HepG2 (cell line): ENCODE results near the gene BICDL2. TPM values are rescaled to one million over a fixed set of nuclear protein-coding genes. Genes with fewer than 3 reads are reported as not detected.

Source experiments
- ATF4 ChIP-seq, 2 experiments: fragments of 450-650 bp in 1 of 2; sonication (generic) in 1 of 2; formaldehyde crosslinking; IDR thresholded peaks; 2 replicates each; pipeline versions ENCODE4 v1.5.0 to v1.8.0; 2020 to 2022; ENCODE audit warnings: mild to moderate bottlenecking in 1 of 2, missing genetic modification reagents in 1 of 2
- HDAC6 ChIP-seq: fragments of 200-600 bp; sonication (generic); IDR thresholded peaks from 2 replicates; pipeline ENCODE4 v1.7.0; 2017; ENCODE audit warnings: mild to moderate bottlenecking, antibody characterized with exemption, low read length, low read depth
- MEIS2 ChIP-seq: sonication (generic); formaldehyde crosslinking; IDR thresholded peaks from 2 replicates; pipeline ENCODE4 v1.9.0; 2021; ENCODE audit warnings: mild to moderate bottlenecking, missing genetic modification reagents
- NFIC ChIP-seq: IDR thresholded peaks from 2 replicates; pipeline ENCODE4 v1.6.1; 2012; ENCODE audit warnings: mild to moderate bottlenecking, low read length, inconsistent platforms
- NRL ChIP-seq: sonication (generic); formaldehyde crosslinking; IDR thresholded peaks from 2 replicates; pipeline ENCODE4 v1.5.0; 2020; ENCODE audit warnings: missing genetic modification reagents, mild to moderate bottlenecking, moderate library complexity, borderline replicate concordance
- POLR2AphosphoS2 ChIP-seq: IDR thresholded peaks from 2 replicates; pipeline ENCODE4 v1.6.1; 2011; ENCODE audit warnings: low read depth, low read length, improper control_type of control experiment
- RNF219 ChIP-seq: sonication (generic); formaldehyde crosslinking; IDR thresholded peaks from 2 replicates; pipeline ENCODE4 v1.5.0; 2020; ENCODE audit warnings: mild to moderate bottlenecking, missing genetic modification reagents
- RXRB ChIP-seq: IDR thresholded peaks from 2 replicates; pipeline ENCODE4 v1.6.1; 2016; ENCODE audit warnings: borderline replicate concordance, missing genetic modification reagents, missing compliant biosample characterization
- SMAD1 ChIP-seq: sonication (generic); formaldehyde crosslinking; IDR thresholded peaks from 2 replicates; pipeline ENCODE4 v1.4.0; 2020; ENCODE audit warnings: missing genetic modification reagents, low read depth, mild to moderate bottlenecking, borderline replicate concordance
- SSRP1 ChIP-seq: IDR thresholded peaks from 2 replicates; pipeline ENCODE4 v1.6.1; 2016; ENCODE audit warnings: control low read depth
- ZNF512B ChIP-seq: sonication (generic); formaldehyde crosslinking; IDR thresholded peaks from 2 replicates; pipeline ENCODE4 v1.5.1; 2020; ENCODE audit warnings: missing genetic modification reagents, mild to moderate bottlenecking, borderline replicate concordance
- ZNF530 ChIP-seq: sonication (generic); formaldehyde crosslinking; IDR thresholded peaks from 2 replicates; pipeline ENCODE4 v1.5.0; 2020; ENCODE audit warnings: low read depth, mild to moderate bottlenecking, missing genetic modification reagents
- ZNF639 ChIP-seq: conservative IDR thresholded peaks from 2 replicates; pipeline ENCODE4 v1.6.1; 2018; ENCODE audit warnings: missing genetic modification reagents
- polyA plus RNA-seq, 8 experiments: library from polyadenylated mRNA; depleted of rRNA in 3 of 8; stranded (reverse) in 7 of 8; unstranded in 1 of 8; fragments of >200 nt; fragmentation: Illumina TruSeq in 4 of 8; extraction: Trizol in 4 of 8; gene quantifications; 2 replicates each; pipeline versions ENCODE4 v1.2.1 to v1.2.3, GENCODE V29; 2011 to 2016; ENCODE audit warnings: low read depth in 4 of 8, missing spikeins in 1 of 8, mixed read lengths in 1 of 8; ENCODE audit not compliant: insufficient read depth in 1 of 8
- total RNA-seq, 5 experiments: library from RNA; depleted of rRNA; stranded (reverse); fragments of >200 nt; fragmentation: Illumina TruSeq; extraction: Trizol; gene quantifications; 2 replicates each; pipeline ENCODE4 v1.2.3, GENCODE V29; 2016; ENCODE audit warnings: low read depth in 1 of 5
- TF ChIP-seq, protein P1 (sequence below), 2 experiments: sonication (generic) in 1 of 2; formaldehyde crosslinking in 1 of 2; IDR thresholded peaks; 2 replicates each; pipeline versions ENCODE4 v1.6.1 to v1.9.0; 2014 to 2022; ENCODE audit warnings: antibody characterized with exemption in 1 of 2, borderline replicate concordance in 1 of 2, inconsistent platforms in 1 of 2, low read depth in 1 of 2, missing genetic modification reagents in 1 of 2

Gene BICDL2
- total and polyA plus RNA-seq, 2 of the 13 experiments (the other 11 are each of a cell fraction or from before 2014, with no cell fraction given) = 0.12 TPM; not detected in 1

GRCh38 chr16:3059041-3059722, 22.4 kb upstream of the BICDL2 start (continued):
- TF ChIP-seq ZNF639 (CRISPR knock-in tag) (peak; percentile 22; the same call in 1 of the 2 replicates), RXRB (peak; percentile 79), HDAC6 (no peak), ATF4 (CRISPR knock-in tag; IDR thresholded peaks at IDR 0.05) (no peak), SSRP1 (CRISPR knock-in tag) (no peak), ZNF530 (no peak), MEIS2 (CRISPR knock-in tag) (peak; percentile 12; the same call in 1 of the 2 replicates), NFIC (no peak), SMAD1 (CRISPR knock-in tag) (peak; percentile 91; the same call in 1 of the 2 replicates), POLR2AphosphoS2 (no peak), ZNF512B (CRISPR knock-in tag) (no peak), NRL (CRISPR knock-in tag) (no peak), RNF219 (CRISPR knock-in tag) (no peak)
- TF ChIP-seq, protein P1, sequence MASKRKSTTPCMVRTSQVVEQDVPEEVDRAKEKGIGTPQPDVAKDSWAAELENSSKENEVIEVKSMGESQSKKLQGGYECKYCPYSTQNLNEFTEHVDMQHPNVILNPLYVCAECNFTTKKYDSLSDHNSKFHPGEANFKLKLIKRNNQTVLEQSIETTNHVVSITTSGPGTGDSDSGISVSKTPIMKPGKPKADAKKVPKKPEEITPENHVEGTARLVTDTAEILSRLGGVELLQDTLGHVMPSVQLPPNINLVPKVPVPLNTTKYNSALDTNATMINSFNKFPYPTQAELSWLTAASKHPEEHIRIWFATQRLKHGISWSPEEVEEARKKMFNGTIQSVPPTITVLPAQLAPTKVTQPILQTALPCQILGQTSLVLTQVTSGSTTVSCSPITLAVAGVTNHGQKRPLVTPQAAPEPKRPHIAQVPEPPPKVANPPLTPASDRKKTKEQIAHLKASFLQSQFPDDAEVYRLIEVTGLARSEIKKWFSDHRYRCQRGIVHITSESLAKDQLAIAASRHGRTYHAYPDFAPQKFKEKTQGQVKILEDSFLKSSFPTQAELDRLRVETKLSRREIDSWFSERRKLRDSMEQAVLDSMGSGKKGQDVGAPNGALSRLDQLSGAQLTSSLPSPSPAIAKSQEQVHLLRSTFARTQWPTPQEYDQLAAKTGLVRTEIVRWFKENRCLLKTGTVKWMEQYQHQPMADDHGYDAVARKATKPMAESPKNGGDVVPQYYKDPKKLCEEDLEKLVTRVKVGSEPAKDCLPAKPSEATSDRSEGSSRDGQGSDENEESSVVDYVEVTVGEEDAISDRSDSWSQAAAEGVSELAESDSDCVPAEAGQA (IDR thresholded peaks at IDR 0.05; ENCODE audit: low read depth) = no peak
- TF ChIP-seq, protein P1 (CRISPR knock-in tag; IDR thresholded peaks at IDR 0.05; ENCODE audit: borderline replicate concordance) = no peak
